Activated CD4-positive, CD25-positive, alpha-beta regulatory T cell treated with anti-CD3 and anti-CD28 coated beads, Interleukin-2, amount 50 U/mL, for 72 hours (primary cell): ENCODE data around the gene PPP1R8.

Experiments used
- DNase-seq: peaks from one replicate; pipeline ENCODE4 v3.0.0; 2021

PPP1R8 gene

GRCh38 chr1:27872802-27873551 is 42.4 kb downstream of the PPP1R8 start:
- DNase-seq = peak; percentile 55

GRCh38 chr1:27873671-27874384 is 43.2 kb downstream of the PPP1R8 start:
- no peak for DNase-seq

- DNase-seq = no peak
Observed at GRCh38 chr1:27876341-27877114, 45.9 kb downstream of the PPP1R8 start.

- DNase-seq = no peak
Observed at GRCh38 chr1:27877115-27877416, 46.5 kb downstream of the PPP1R8 start.

GRCh38 chr1:27878039-27878438 is 47.5 kb downstream of the PPP1R8 start:
- no peak for DNase-seq

GRCh38 chr1:27878787-27879335 is 48.3 kb downstream of the PPP1R8 start:
- DNase-seq = no peak

- no peak for DNase-seq
Observed at GRCh38 chr1:27879374-27880082, 48.9 kb downstream of the PPP1R8 start.

- DNase-seq = no peak
Observed at GRCh38 chr1:27882543-27882903, 51.9 kb downstream of the PPP1R8 start.

GRCh38 chr1:27883536-27883935 is 53.0 kb downstream of the PPP1R8 start:
- DNase-seq = no peak

- no peak for DNase-seq
Observed at GRCh38 chr1:27884006-27884954, 53.7 kb downstream of the PPP1R8 start.

GRCh38 chr1:27885114-27885528 is 54.5 kb downstream of the PPP1R8 start:
- DNase-seq = no peak

GRCh38 chr1:27885621-27886352 is 55.2 kb downstream of the PPP1R8 start:
- DNase-seq = no peak

- DNase-seq = no peak
Observed at GRCh38 chr1:27886353-27886679, 55.7 kb downstream of the PPP1R8 start.

- no peak for DNase-seq
Observed at GRCh38 chr1:27886744-27887143, 56.2 kb downstream of the PPP1R8 start.

- no peak for DNase-seq
Observed at GRCh38 chr1:27887215-27888021, 56.8 kb downstream of the PPP1R8 start.

GRCh38 chr1:27889506-27889905 is 58.9 kb downstream of the PPP1R8 start:
- DNase-seq = no peak

GRCh38 chr1:27891196-27891889 is 60.8 kb downstream of the PPP1R8 start:
- DNase-seq = no peak

- DNase-seq = no peak
Observed at GRCh38 chr1:27894521-27894920, 63.9 kb downstream of the PPP1R8 start.
